DOHH2 (cell line): ENCODE measurements around the gene RNF150.

ENCODE experiments used
- EZH2phosphoT487 ChIP-seq: fragments of 200-600 bp; sonication (generic); IDR thresholded peaks from 2 replicates; pipeline ENCODE4 v1.6.1; 2017; ENCODE audit warnings: borderline replicate concordance, mild to moderate bottlenecking, antibody characterized with exemption, low read length, moderate library complexity, mixed read lengths
- TF ChIP-seq, protein P1 (sequence below): fragments of 200-600 bp; sonication (generic); IDR thresholded peaks from one replicate; pipeline ENCODE4 v1.5.1; 2014; ENCODE audit warnings: antibody characterized with exemption, mild to moderate bottlenecking, low read depth, low read length; ENCODE audit not compliant: poor library complexity, severe bottlenecking

DNA sequence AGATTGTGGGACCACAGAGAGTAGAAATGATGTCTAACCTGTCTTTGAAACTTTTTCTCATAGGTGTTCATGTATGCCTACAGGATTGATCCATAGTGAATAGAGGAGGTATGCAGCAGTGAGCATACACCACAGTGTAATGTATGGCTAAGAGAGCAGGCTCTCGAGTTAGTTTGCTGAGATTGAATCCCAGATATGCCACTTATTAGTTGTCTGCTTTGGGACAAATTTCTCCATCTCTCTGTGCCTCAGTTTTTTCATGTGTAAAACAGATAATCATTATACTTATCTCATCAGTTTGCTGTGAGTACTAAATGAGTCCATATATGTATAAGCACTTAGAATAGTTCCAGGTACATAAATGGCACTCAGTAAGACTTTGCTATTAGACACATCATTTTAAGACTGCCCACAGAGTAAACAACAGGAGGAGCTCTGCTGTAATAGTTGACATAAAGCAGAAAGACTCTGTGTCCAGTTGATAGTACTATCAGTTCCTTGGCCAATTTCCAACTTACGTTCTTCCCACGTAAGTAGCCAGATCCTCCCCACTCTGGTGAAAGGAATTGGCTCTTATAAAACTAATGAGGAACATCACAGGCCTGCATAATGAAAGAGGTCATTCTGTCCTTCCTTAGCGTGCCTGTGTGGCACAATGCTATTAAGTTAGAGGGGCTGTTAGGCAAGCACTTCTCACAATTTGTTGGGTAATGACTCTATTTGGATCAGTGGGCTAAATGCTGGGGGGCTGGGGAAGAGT, 20.7 kb upstream of the RNF150 start:
- TF ChIP-seq, protein P1, sequence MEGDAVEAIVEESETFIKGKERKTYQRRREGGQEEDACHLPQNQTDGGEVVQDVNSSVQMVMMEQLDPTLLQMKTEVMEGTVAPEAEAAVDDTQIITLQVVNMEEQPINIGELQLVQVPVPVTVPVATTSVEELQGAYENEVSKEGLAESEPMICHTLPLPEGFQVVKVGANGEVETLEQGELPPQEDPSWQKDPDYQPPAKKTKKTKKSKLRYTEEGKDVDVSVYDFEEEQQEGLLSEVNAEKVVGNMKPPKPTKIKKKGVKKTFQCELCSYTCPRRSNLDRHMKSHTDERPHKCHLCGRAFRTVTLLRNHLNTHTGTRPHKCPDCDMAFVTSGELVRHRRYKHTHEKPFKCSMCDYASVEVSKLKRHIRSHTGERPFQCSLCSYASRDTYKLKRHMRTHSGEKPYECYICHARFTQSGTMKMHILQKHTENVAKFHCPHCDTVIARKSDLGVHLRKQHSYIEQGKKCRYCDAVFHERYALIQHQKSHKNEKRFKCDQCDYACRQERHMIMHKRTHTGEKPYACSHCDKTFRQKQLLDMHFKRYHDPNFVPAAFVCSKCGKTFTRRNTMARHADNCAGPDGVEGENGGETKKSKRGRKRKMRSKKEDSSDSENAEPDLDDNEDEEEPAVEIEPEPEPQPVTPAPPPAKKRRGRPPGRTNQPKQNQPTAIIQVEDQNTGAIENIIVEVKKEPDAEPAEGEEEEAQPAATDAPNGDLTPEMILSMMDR: no peak
- no peak for TF ChIP-seq EZH2phosphoT487
